HG02642 (cell line): ENCODE results near the gene CASKIN1.
A peak's percentile ranks its signal among the peaks of the same experiment; 100 is the strongest.
"Not testable (repeated sequence)": the region's sequence is repeated elsewhere in the genome, so short reads cannot be mapped to it uniquely, and the experiment has no call there.

ENCODE experiments used
- ATAC-seq: cut with Tn5 transposase; IDR thresholded peaks from one replicate; pipeline ENCODE4 v1.9.1; 2021; ENCODE audit warnings: mild to moderate bottlenecking; ENCODE audit not compliant: unreplicated experiment, poor library complexity

The CASKIN1 gene

GRCh38 chr16:2210386-2211365 is 14.3 kb upstream of the CASKIN1 start, which contains the start of gene BRICD5:
Gene BRICD5 (minus strand): TSS chr16:2210863. CDS start chr16:2210833, 30 bp downstream.
- ATAC-seq, result no peak

- ATAC-seq, result no peak
Measured at GRCh38 chr16:2210009-2210332, 13.6 kb upstream of the CASKIN1 start.

DNA sequence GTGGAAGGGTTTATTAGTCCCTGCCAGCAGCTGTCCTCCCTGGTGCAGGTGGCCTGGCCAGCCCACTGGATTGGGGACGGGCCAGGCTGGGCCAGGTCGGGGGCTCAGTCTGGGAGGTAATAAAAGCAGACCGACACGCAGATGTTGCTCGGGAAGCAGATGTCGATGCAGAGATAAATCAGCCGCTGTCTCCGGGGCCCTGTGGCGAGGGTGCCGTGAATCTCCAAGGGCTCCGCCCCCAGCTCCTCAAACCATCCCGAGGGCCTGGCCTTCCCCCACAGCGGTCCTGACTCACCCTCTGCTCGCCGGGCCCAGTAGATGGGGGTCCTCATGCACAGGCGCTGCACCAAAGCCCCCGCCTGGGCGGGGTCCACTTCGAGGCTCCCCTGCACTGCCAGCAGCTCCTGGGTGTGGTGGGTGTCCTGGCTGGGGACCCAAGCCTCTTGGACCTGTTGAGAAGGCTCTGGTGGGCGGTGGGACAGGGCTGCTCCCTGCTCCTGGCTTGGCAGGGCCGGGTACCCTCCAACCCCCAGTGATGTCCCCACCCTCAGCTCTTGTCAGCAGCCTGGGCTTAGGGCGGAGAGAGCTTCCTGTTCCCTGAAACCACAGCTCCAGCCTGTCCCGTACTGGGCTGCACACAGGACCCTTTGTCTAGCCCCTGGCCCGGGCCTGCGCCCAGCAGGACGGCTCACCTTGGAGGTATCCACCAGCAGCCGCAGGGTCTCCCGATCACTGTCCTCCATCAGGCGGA is 13.0 kb upstream of the CASKIN1 start:
- no peak for ATAC-seq

DNA sequence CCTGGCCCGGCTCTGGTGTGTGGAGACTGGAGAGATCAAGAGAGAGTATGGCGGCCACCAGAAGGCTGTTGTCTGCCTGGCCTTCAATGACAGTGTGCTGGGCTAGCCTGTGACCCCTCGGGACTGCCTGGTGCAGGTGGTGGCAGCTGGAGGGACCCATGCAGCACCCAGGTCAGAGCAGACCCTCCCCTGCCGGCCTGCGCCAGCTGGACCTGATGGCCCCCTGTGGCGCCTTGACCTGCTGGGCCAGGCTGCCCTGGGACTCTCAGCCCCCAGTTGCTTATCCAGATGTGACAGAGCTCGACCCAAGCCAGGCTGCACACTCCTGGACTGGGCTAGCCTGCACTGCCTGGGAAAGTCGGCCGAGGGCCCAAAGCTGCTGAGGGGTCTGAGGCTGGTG is 12.4 kb upstream of the CASKIN1 start:
- no peak for ATAC-seq

- ATAC-seq, result no peak
Measured at GRCh38 chr16:2208308-2208707, 11.9 kb upstream of the CASKIN1 start.

GRCh38 chr16:2207872-2208271 is 11.5 kb upstream of the CASKIN1 start:
- ATAC-seq, result no peak

DNA sequence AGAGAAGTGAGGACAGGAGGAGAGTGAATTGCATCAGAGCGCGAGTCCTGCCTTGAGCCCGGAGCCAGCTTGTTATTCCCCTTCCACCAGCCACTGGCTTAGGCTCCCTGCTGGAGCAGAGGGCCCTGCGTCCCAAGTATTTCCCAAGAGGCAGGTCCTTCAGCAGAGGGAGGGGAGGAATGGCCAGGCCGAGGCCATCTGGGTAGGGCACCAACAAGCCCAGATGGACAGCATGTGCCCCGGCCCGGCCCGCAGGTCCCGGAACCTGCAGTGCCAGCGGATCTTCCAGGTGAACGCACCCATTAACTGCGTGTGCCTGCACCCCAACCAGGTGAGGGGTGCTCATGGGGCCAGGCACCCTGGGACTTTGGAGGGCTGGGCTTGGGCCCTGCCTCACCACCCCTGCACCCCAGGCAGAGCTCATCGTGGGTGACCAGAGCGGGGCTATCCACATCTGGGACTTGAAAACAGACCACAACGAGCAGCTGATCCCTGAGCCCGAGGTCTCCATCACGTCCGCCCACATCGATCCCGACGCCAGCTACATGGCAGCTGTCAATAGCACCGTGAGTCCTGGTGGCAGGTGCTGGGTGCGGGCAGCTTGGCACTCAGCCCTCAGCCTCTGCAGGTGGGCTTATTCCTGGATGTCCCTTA is 10.5 kb upstream of the CASKIN1 start:
- no peak for ATAC-seq

DNA sequence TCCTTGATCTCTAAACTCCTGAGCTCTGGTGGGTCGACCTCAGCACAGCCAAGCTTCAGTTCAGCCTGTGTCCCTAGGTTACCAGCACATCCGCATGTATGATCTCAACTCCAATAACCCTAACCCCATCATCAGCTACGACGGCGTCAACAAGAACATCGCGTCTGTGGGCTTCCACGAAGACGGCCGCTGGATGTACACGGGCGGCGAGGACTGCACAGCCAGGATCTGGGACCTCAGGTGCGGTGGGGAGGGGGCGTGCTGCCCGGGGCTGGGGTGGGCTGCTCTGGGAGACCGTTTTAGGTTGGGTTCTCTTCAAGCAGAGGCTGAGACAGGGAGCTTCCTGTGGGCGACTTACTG is 10.0 kb upstream of the CASKIN1 start:
- ATAC-seq, result no peak

- peak; percentile 9 for ATAC-seq
Measured at GRCh38 chr16:2205967-2206313, 9.5 kb upstream of the CASKIN1 start.

DNA sequence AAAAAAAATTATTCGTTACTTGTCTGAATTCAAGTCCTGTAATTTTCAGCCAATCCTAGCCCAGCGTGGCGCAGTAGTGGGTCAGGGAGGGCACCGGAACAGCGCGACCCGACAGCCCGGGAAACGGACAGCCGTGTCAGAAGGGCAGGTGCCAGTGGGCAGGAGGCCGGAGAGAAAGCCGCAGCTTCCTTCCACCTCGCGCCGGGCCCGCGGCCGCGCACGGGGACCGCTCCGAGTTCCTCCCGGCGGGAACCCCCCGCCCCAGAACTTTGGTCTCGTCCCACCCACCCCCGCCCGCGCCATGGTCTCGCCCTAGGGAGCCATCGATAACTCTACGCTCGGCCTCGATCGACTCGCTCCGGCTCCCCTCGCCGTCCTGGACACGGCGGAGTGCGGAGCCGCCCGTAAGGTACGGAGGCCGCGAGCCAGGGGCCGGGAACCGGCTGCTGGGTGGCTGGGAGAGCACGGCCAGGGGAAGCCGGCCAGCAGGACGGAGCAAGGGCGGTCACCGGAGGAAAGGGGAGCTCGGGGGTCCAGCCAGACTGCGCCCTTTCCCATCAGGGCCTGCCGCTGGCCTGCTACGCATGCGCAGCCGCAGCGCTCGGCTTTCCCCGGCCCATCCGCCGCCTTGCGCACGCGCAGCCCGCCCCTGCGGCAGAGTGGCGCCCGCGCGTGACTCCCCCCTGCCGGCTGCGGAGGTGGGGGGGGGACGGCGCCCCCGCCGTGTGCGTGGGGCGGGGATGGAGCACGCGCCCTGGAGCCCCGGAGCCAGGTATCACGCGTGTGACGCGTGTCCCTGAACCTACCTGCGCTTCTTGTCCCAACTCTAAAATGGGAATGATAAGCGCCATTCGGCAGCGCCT is 8.9 kb upstream of the CASKIN1 start, which contains the start of gene MLST8:
Gene MLST8, plus strand, starts transcription at position 351 of the 863 bp plus-strand sequence. CDS start 632 bp downstream, outside the sequence.
- ATAC-seq, result peak; percentile 80

DNA sequence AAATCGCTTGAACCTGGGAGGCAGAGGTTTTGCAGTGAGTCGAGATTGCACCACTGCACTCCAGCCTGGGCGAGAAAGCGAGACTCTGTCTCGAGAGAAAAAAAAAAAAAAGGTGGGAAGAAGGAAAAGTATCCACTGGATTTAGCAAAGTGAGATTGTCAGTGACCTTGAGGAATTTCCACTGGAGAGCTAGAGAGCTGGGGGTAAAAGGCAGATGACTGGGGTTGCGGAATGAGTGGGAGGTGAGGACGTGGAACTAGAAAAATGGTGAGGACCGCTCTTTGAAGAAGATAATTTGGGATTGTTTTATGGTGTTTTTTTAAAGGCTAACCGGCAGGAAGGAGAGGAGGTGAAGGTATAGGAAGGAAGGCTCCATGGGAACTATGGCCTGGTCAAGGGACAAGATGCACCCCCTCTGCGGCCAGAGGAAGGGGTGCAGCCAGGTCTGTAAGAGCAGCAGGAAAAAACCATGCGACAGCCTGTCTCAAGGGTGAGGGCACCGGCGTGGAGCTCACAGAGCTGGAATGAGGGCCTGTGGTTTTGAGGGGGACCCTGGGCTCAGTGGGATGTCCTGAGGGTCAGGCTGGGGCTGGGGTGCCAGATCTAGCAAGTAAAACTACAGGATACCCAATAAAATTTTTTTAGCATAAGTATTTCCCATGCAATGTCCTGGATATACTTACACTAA is 8.2 kb upstream of the CASKIN1 start:
- ATAC-seq, result no peak

- ATAC-seq, result not testable (repeated sequence)
Measured at GRCh38 chr16:2203119-2203688, 6.8 kb upstream of the CASKIN1 start.

DNA sequence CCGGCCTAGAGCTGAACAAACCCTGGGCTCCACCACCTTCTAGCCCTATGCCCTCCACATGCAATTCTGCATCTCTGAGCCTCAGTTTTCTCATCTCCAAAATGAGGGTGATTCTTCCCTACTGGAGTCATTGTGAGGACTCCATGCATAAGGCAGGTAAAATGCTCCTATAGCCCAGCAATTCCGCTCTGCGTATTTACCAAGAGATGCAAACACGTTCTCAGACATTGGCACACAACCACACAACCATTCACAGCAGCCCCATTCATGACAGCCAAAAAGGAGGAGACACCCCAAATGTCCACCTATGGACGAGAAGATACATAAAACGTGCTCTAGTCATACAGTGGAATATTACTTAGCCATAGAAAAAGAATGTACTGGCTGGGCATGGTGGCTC is 3.9 kb upstream of the CASKIN1 start:
- no peak for ATAC-seq

GRCh38 chr16:2199621-2200139 is 3.3 kb upstream of the CASKIN1 start:
- ATAC-seq, result no peak

DNA sequence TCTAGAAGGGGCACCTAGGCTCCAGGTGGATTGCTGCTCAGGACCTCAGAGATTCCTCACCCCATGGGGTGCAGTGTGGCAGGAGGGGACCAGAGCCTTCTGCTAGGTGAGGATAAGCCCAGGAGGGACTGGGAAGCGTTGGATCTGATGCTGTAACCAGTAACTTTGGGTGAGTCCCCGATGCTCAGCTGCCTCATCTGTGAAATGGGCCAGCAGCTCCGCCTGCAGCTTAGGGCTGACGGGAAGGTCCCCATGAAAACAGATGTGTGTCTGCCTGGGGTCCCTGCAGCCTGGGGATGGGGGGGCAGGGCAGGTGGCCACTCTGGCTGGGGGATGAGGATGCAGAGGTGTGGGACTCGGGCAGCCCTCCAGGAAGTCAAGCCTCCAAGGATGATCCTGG is 2.7 kb upstream of the CASKIN1 start:
- no peak for ATAC-seq

GRCh38 chr16:2198283-2198682 is 1.9 kb upstream of the CASKIN1 start:
- ATAC-seq, result no peak

DNA sequence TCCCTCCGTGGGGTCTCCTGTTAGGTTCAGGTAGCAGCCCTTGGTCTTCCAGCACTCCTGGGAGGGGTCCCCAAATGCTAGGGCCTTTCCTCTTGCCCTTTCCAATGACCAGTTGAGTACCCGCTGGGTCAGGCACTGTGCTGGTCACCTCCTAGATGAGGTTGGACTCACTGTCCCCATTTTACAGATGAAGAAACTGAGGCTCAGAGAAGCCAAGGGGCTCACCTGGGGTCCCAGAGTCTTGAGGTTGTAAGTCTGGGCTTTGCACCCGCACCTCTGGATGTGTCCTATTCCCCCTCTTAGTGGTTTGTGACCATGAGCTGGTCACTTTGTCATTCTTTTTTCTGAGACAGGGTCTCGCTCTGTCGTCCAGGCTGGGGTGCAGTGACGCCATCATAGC is 1.4 kb upstream of the CASKIN1 start:
- ATAC-seq, result no peak

DNA sequence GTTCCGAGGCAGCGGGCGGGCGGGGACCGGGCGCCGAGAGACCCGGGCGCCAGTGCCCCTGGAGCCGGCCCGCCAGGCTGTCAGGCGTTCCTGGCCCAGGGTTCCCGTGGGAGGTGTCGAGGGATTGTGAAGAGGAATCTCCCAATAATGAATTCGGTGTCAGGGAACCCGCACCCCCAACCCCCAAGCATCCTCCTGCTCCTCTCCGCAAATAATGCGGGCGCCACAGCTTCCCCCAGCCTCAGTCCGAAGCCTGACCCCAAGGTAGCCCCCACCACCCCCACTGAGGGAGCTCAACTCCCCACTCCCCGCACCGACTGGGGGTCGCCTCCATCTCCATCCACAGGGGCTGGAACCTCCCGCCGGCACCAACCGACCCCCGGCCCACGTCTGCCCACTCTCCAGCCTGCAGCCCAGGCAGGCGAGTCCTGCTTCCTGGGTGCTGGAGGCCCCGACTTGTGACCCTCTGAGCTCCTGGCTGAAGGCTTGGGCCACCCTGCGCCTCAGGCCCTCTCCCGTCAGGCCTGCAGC is 641 bp upstream of the CASKIN1 start:
- ATAC-seq, result no peak
